Measurements from ENCODE around the gene AMBP.

The AMBP gene

GRCh38 chr9:114116126-114116747 lies 38.1 kb upstream of the AMBP start:
- H3K4ac ChIP-seq (ENCODE audit: low read length): no peak overlapping the region
- no peak overlapping the region for H2BK5ac ChIP-seq (ENCODE audit: low read length)
- no peak overlapping the region for H3K23ac ChIP-seq (ENCODE audit: low read depth, low read length, poor library complexity)
- H4K91ac ChIP-seq (ENCODE audit: low read depth, low read length, poor library complexity): no peak overlapping the region
- no peak overlapping the region for H4K8ac ChIP-seq (ENCODE audit: low read depth, low read length)
- H2AFZ ChIP-seq (ENCODE audit: low read length): peak overlapping the region; percentile 15
- H3K27ac ChIP-seq (replicated peaks; ENCODE audit: low read length): no peak overlapping the region
- no peak overlapping the region for H2BK15ac ChIP-seq (ENCODE audit: low read length)
- H2BK12ac ChIP-seq (ENCODE audit: low read length): no peak overlapping the region
- no peaks in the 10 kb centered on the region for H3K9me3 ChIP-seq (replicated peaks in 1 of 2; ENCODE audit: control insufficient read depth in 2 of 2, insufficient read depth in 1 of 2, low read depth in 1 of 2, low read length in 2 of 2)
- H3K18ac ChIP-seq (ENCODE audit: low read length): peak overlapping the region; percentile 17
- DNase-seq (ENCODE audit: low spot score): no peak
- H3K27me3 ChIP-seq (ENCODE audit: control insufficient read depth in 3 of 3, insufficient read depth in 3 of 3, low read depth in 1 of 3, low read length in 3 of 3): peaks cover 0 to 42% (median 0%) of the 10 kb centered on the region in 3 experiments
- peak overlapping the region; percentile 16 for H2AK5ac ChIP-seq (ENCODE audit: low read depth, low read length)
- H3K4me2 ChIP-seq (ENCODE audit: insufficient read depth, low read length, poor library complexity, severe bottlenecking): no peak overlapping the region
- H2BK120ac ChIP-seq (ENCODE audit: low read depth, low read length): no peak overlapping the region
- no peaks in the 10 kb centered on the region for H3K36me3 ChIP-seq (replicated peaks in 1 of 2; ENCODE audit: control insufficient read depth in 2 of 2, insufficient read depth in 2 of 2, low read length in 2 of 2)
- no peak overlapping the region for H3K14ac ChIP-seq (ENCODE audit: low read length)
- WGBS, 2 donors (ENCODE audit: extremely low coverage in 2 of 2, insufficient read length in 2 of 2, insufficient replicate concordance in 1 of 2): no CpG with 5 or more reads among the region's 12 CpGs
- H3K4me1 ChIP-seq (ENCODE audit: control insufficient read depth in 2 of 2, insufficient read depth in 1 of 2, low read depth in 1 of 2, low read length in 2 of 2): peaks cover 6 to 12% of the 10 kb centered on the region in 2 donors
- no peak overlapping the region for H3K4me3 ChIP-seq (ENCODE audit: low read length in 2 of 2)
- no peak overlapping the region for H3K9ac ChIP-seq (ENCODE audit: low read depth, low read length, poor library complexity)
- H3K79me1 ChIP-seq (ENCODE audit: low read depth, low read length): no peaks in the 10 kb centered on the region

DNA sequence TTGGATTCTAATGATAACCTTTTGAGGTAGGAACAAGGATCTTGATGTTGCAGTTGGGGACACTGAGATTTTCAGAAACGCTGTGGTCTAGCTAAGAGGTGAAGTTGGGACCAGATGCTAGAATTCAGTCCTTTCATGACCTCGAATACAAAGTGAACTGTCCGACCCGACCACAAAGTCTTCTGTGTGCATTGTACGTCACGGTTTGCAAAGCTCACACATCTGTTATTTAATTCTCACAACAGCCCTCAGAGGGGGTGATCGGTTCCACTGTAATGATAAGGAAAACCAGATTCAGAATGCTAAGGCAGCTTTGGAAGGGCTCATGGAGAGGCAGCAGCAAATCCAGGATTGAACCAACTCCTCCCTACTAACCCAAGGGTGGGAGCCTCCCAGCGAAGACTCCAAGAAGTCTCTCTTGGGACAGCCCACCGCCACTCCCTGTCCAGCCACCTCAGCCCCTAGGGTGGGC lies 37.6 kb upstream of the AMBP start:
- H2AK5ac ChIP-seq (ENCODE audit: low read depth, low read length): peak overlapping the region; percentile 16
- H3K27ac ChIP-seq (replicated peaks; ENCODE audit: low read length): no peak overlapping the region
- H2BK12ac ChIP-seq (ENCODE audit: low read length): no peak overlapping the region
- H3K18ac ChIP-seq (ENCODE audit: low read length): peak overlapping the region; percentile 17
- no peaks in the 10 kb centered on the region for H3K79me1 ChIP-seq (ENCODE audit: low read depth, low read length)
- H3K27me3 ChIP-seq (ENCODE audit: control insufficient read depth in 3 of 3, insufficient read depth in 3 of 3, low read depth in 1 of 3, low read length in 3 of 3): peaks cover 0 to 42% (median 0%) of the 10 kb centered on the region in 3 experiments
- no peak overlapping the region for H3K23ac ChIP-seq (ENCODE audit: low read depth, low read length, poor library complexity)
- peaks cover 6 to 12% of the 10 kb centered on the region in 2 donors for H3K4me1 ChIP-seq (ENCODE audit: control insufficient read depth in 2 of 2, insufficient read depth in 1 of 2, low read depth in 1 of 2, low read length in 2 of 2)
- no peak overlapping the region for H2BK15ac ChIP-seq (ENCODE audit: low read length)
- H2BK5ac ChIP-seq (ENCODE audit: low read length): no peak overlapping the region
- no peak overlapping the region for H3K9ac ChIP-seq (ENCODE audit: low read depth, low read length, poor library complexity)
- H3K9me3 ChIP-seq (replicated peaks in 1 of 2; ENCODE audit: control insufficient read depth in 2 of 2, insufficient read depth in 1 of 2, low read depth in 1 of 2, low read length in 2 of 2): no peaks in the 10 kb centered on the region
- no peak overlapping the region for H3K4ac ChIP-seq (ENCODE audit: low read length)
- no peak overlapping the region for H3K4me2 ChIP-seq (ENCODE audit: insufficient read depth, low read length, poor library complexity, severe bottlenecking)
- no peak for DNase-seq (ENCODE audit: low spot score)
- no peak overlapping the region for H4K91ac ChIP-seq (ENCODE audit: low read depth, low read length, poor library complexity)
- no peak overlapping the region for H4K8ac ChIP-seq (ENCODE audit: low read depth, low read length)
- H2BK120ac ChIP-seq (ENCODE audit: low read depth, low read length): no peak overlapping the region
- H2AFZ ChIP-seq (ENCODE audit: low read length): peak overlapping the region; percentile 15
- no peak overlapping the region for H3K4me3 ChIP-seq (ENCODE audit: low read length in 2 of 2)
- no peaks in the 10 kb centered on the region for H3K36me3 ChIP-seq (replicated peaks in 1 of 2; ENCODE audit: control insufficient read depth in 2 of 2, insufficient read depth in 2 of 2, low read length in 2 of 2)
- WGBS, 2 donors (ENCODE audit: extremely low coverage in 2 of 2, insufficient read length in 2 of 2, insufficient replicate concordance in 1 of 2): no CpG with 5 or more reads among the region's 9 CpGs
- H3K14ac ChIP-seq (ENCODE audit: low read length): no peak overlapping the region

DNA sequence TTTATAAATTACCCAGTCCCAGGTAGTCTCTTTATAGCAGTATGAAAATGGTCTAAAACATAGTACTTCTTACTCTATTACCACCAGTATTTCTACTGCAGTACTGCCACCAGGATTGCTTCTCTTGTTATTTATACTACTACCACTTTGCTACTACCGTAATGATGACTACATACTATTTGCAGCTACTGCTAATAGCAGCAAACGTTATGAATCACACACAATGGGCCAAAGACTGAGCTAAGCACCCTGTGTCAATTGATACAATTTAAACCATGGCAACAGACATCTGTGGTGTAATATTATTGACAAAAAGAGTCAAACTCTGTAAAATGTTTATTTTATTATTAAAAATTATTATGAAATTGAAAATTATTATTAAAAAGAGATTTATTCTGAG lies 36.3 kb upstream of the AMBP start:
- Histone ChIP-seq H3K36me3 (replicated peaks in 1 of 2; ENCODE audit: control insufficient read depth in 2 of 2, insufficient read depth in 2 of 2, low read length in 2 of 2) (no peaks in the 10 kb centered on the region), H2BK120ac (ENCODE audit: low read depth, low read length) (no peak overlapping the region), H3K4me1 (ENCODE audit: control insufficient read depth in 2 of 2, insufficient read depth in 1 of 2, low read depth in 1 of 2, low read length in 2 of 2) (peaks cover 6 to 12% of the 10 kb centered on the region in 2 donors), H2AK5ac (ENCODE audit: low read depth, low read length) (no peak overlapping the region), H3K4ac (ENCODE audit: low read length) (no peak overlapping the region), H2BK12ac (ENCODE audit: low read length) (no peak overlapping the region), H3K27ac (replicated peaks; ENCODE audit: low read length) (no peak overlapping the region), H3K79me1 (ENCODE audit: low read depth, low read length) (no peaks in the 10 kb centered on the region), H4K91ac (ENCODE audit: low read depth, low read length, poor library complexity) (no peak overlapping the region), H3K14ac (ENCODE audit: low read length) (no peak overlapping the region), H2AFZ (ENCODE audit: low read length) (no peak overlapping the region), H3K4me3 (ENCODE audit: low read length in 2 of 2) (no peak overlapping the region), H3K23ac (ENCODE audit: low read depth, low read length, poor library complexity) (no peak overlapping the region), H3K9me3 (replicated peaks in 1 of 2; ENCODE audit: control insufficient read depth in 2 of 2, insufficient read depth in 1 of 2, low read depth in 1 of 2, low read length in 2 of 2) (no peaks in the 10 kb centered on the region), H4K8ac (ENCODE audit: low read depth, low read length) (no peak overlapping the region), H3K9ac (ENCODE audit: low read depth, low read length, poor library complexity) (no peak overlapping the region), H3K27me3 (ENCODE audit: control insufficient read depth in 3 of 3, insufficient read depth in 3 of 3, low read depth in 1 of 3, low read length in 3 of 3) (peaks cover 0 to 40% (median 0%) of the 10 kb centered on the region in 3 experiments), H3K4me2 (ENCODE audit: insufficient read depth, low read length, poor library complexity, severe bottlenecking) (no peak overlapping the region), H3K18ac (ENCODE audit: low read length) (no peak overlapping the region), H2BK15ac (ENCODE audit: low read length) (no peak overlapping the region), H2BK5ac (ENCODE audit: low read length) (no peak overlapping the region)
- WGBS, 2 donors (ENCODE audit: extremely low coverage in 2 of 2, insufficient read length in 2 of 2, insufficient replicate concordance in 1 of 2): no CpG with 5 or more reads among the region's 2 CpGs
- no peak for DNase-seq (ENCODE audit: low spot score)

DNA sequence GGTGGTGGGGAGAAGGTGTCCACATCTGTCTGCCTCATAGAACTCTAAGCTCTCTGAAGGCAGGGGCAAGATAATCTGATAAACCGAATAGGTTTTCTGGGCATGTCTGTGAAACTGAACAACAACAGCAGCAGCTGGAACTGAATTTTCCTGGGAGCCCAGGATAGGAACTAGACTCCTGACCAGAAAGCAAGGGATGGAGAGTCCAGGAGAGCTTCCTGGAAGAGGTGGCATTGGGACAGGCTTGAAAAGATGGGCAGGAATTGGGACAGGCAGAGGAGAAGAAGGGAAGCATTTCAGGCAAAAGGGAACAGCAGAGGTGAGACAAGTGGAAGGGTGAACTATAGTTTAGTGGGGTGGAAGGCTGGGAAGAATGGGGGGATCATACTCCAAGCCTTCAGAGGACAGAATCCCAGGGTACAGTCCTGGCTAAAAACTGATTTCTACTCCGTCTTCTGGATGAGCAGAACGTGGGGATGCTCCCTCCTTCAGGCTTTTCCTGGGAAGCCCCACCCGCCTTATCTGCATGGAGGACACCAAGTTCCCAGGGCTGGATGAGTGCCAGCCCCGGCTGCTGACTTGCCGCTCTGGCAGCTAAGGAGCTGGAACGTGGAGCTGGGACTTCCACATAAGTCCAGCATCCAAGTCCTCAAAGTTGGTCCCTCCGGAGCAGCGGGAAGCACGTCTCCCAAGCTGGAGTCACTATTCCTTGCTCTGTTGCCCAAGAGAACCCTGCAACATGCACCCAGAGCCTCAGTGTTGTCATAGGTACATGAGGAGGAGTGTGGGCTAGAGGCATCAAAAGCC lies 34.9 kb upstream of the AMBP start:
- H3K14ac ChIP-seq (ENCODE audit: low read length): no peak overlapping the region
- peaks cover 6 to 7% of the 10 kb centered on the region in 2 donors for H3K4me1 ChIP-seq (ENCODE audit: control insufficient read depth in 2 of 2, insufficient read depth in 1 of 2, low read depth in 1 of 2, low read length in 2 of 2)
- no peak overlapping the region for H2BK5ac ChIP-seq (ENCODE audit: low read length)
- H3K27ac ChIP-seq (replicated peaks; ENCODE audit: low read length): no peak overlapping the region
- no peak overlapping the region for H3K18ac ChIP-seq (ENCODE audit: low read length)
- H3K27me3 ChIP-seq (ENCODE audit: control insufficient read depth in 3 of 3, insufficient read depth in 3 of 3, low read depth in 1 of 3, low read length in 3 of 3): peaks cover 0 to 35% (median 0%) of the 10 kb centered on the region in 3 experiments
- H2AK5ac ChIP-seq (ENCODE audit: low read depth, low read length): peak overlapping the region; percentile 33
- no peak for DNase-seq (ENCODE audit: low spot score)
- H2BK15ac ChIP-seq (ENCODE audit: low read length): no peak overlapping the region
- H4K8ac ChIP-seq (ENCODE audit: low read depth, low read length): no peak overlapping the region
- no CpG with 5 or more reads among the region's 10 CpGs for WGBS, 2 donors (ENCODE audit: extremely low coverage in 2 of 2, insufficient read length in 2 of 2, insufficient replicate concordance in 1 of 2)
- H3K36me3 ChIP-seq (replicated peaks in 1 of 2; ENCODE audit: control insufficient read depth in 2 of 2, insufficient read depth in 2 of 2, low read length in 2 of 2): no peaks in the 10 kb centered on the region
- no peak overlapping the region for H2BK120ac ChIP-seq (ENCODE audit: low read depth, low read length)
- no peak overlapping the region for H3K4me2 ChIP-seq (ENCODE audit: insufficient read depth, low read length, poor library complexity, severe bottlenecking)
- no peaks in the 10 kb centered on the region for H3K9me3 ChIP-seq (replicated peaks in 1 of 2; ENCODE audit: control insufficient read depth in 2 of 2, insufficient read depth in 1 of 2, low read depth in 1 of 2, low read length in 2 of 2)
- H3K79me1 ChIP-seq (ENCODE audit: low read depth, low read length): no peaks in the 10 kb centered on the region
- no peak overlapping the region for H2AFZ ChIP-seq (ENCODE audit: low read length)
- no peak overlapping the region for H4K91ac ChIP-seq (ENCODE audit: low read depth, low read length, poor library complexity)
- no peak overlapping the region for H3K4me3 ChIP-seq (ENCODE audit: low read length in 2 of 2)
- H2BK12ac ChIP-seq (ENCODE audit: low read length): no peak overlapping the region
- H3K4ac ChIP-seq (ENCODE audit: low read length): no peak overlapping the region
- H3K9ac ChIP-seq (ENCODE audit: low read depth, low read length, poor library complexity): no peak overlapping the region
- H3K23ac ChIP-seq (ENCODE audit: low read depth, low read length, poor library complexity): no peak overlapping the region
